H9 (cell line): ENCODE measurements around the gene MIPOL1. TPM values are rescaled to one million over a fixed set of nuclear protein-coding genes. Genes with fewer than 3 reads are reported as not detected.

Source experiments
- DNase-seq: peaks from one replicate; pipeline ENCODE4 v3.0.0-alpha.2; 2017
- H2AFZ ChIP-seq: one replicate; pipeline ENCODE4 v1.6.1; 2013; ENCODE audit warnings: mild to moderate bottlenecking, low read length, control low read depth, moderate library complexity
- H2AK5ac ChIP-seq: 2 replicates; pipeline ENCODE4 v1.6.1; 2013; ENCODE audit warnings: low read length, control low read depth, mixed read lengths; ENCODE audit not compliant: insufficient read length
- H2BK120ac ChIP-seq: one replicate; pipeline ENCODE4 v1.6.1; 2013; ENCODE audit warnings: low read depth, mild to moderate bottlenecking, low read length, control low read depth, inconsistent platforms; ENCODE audit not compliant: poor library complexity, severe bottlenecking
- H2BK12ac ChIP-seq: 2 replicates; pipeline ENCODE4 v1.6.1; 2013; ENCODE audit warnings: low read length, control low read depth, mixed read lengths, low read depth; ENCODE audit not compliant: insufficient read length
- H2BK15ac ChIP-seq: 2 replicates; pipeline ENCODE4 v1.6.1; 2013; ENCODE audit warnings: low read depth, low read length, control low read depth
- H2BK20ac ChIP-seq: one replicate; pipeline ENCODE4 v1.6.1; 2013; ENCODE audit warnings: low read depth, mild to moderate bottlenecking, low read length, control low read depth, inconsistent platforms; ENCODE audit not compliant: poor library complexity, severe bottlenecking
- H2BK5ac ChIP-seq: 2 replicates; pipeline ENCODE4 v1.6.1; 2013; ENCODE audit warnings: low read length, control low read depth, mixed read lengths; ENCODE audit not compliant: insufficient read length
- H3K14ac ChIP-seq: 2 replicates; pipeline ENCODE4 v1.6.1; 2013; ENCODE audit warnings: low read length, control low read depth; ENCODE audit not compliant: insufficient read depth
- H3K18ac ChIP-seq: 2 replicates; pipeline ENCODE4 v1.6.1; 2013; ENCODE audit warnings: low read depth, mild to moderate bottlenecking, mixed read lengths, low read length, control low read depth; ENCODE audit not compliant: insufficient read length
- H3K23ac ChIP-seq: 2 replicates; pipeline ENCODE4 v1.6.1; 2013; ENCODE audit warnings: low read length, control low read depth, mixed read lengths, low read depth; ENCODE audit not compliant: insufficient read length
- H3K23me2 ChIP-seq: 2 replicates; pipeline ENCODE4 v1.6.1; 2013; ENCODE audit warnings: low read depth, mild to moderate bottlenecking, mixed read lengths, low read length, control low read depth; ENCODE audit not compliant: insufficient read length, poor library complexity, severe bottlenecking
- H3K27ac ChIP-seq: 2 replicates; pipeline ENCODE4 v1.5.1; 2013; ENCODE audit warnings: low read length, control low read depth, mixed read lengths, low read depth; ENCODE audit not compliant: insufficient read length
- H3K27me3 ChIP-seq: 2 replicates; pipeline ENCODE4 v1.6.1; 2013; ENCODE audit warnings: low read length, control low read depth, inconsistent platforms; ENCODE audit not compliant: insufficient read depth
- H3K4ac ChIP-seq: 2 replicates; pipeline ENCODE4 v1.6.1; 2013; ENCODE audit warnings: low read depth, mild to moderate bottlenecking, control low read depth, inconsistent platforms, low read length, moderate library complexity
- H3K4me1 ChIP-seq: 2 replicates; pipeline ENCODE4 v1.6.1; 2013; ENCODE audit warnings: low read length, control low read depth, inconsistent platforms; ENCODE audit not compliant: insufficient read depth
- H3K4me2 ChIP-seq: 2 replicates; pipeline ENCODE4 v1.6.1; 2013; ENCODE audit warnings: low read length, control low read depth, mixed read lengths; ENCODE audit not compliant: insufficient read length, insufficient read depth
- H3K56ac ChIP-seq: 2 replicates; pipeline ENCODE4 v1.6.1; 2013; ENCODE audit warnings: low read depth, mild to moderate bottlenecking, mixed read lengths, low read length, control low read depth; ENCODE audit not compliant: insufficient read length
- H3K79me1 ChIP-seq: 2 replicates; pipeline ENCODE4 v1.6.1; 2013; ENCODE audit warnings: low read depth, mild to moderate bottlenecking, moderate library complexity, low read length, control low read depth, inconsistent platforms; ENCODE audit not compliant: insufficient read depth, poor library complexity, severe bottlenecking
- H3K79me2 ChIP-seq: 2 replicates; pipeline ENCODE4 v1.6.1; 2013; ENCODE audit warnings: low read length, control low read depth, inconsistent platforms; ENCODE audit not compliant: insufficient read depth
- H3K9ac ChIP-seq: 2 replicates; pipeline ENCODE4 v1.6.1; 2013; ENCODE audit warnings: low read length, control low read depth, mixed read lengths; ENCODE audit not compliant: insufficient read length; ENCODE audit errors: extremely low read depth
- H3K9me3 ChIP-seq: one replicate; pipeline ENCODE4 v1.6.1; 2013; ENCODE audit warnings: low read depth, low read length, inconsistent platforms; ENCODE audit not compliant: control insufficient read depth
- H3T11ph ChIP-seq: one replicate; pipeline ENCODE4 v1.6.1; 2013; ENCODE audit warnings: mild to moderate bottlenecking, low read length, control low read depth, inconsistent platforms
- H4K20me1 ChIP-seq: one replicate; pipeline ENCODE4 v1.6.1; 2013; ENCODE audit not compliant: control insufficient read depth, insufficient read length, insufficient read depth
- H4K5ac ChIP-seq: 2 replicates; pipeline ENCODE4 v1.6.1; 2013; ENCODE audit warnings: low read depth, mild to moderate bottlenecking, mixed read lengths, low read length, control low read depth; ENCODE audit not compliant: insufficient read length
- H4K8ac ChIP-seq: replicated peaks from 2 replicates; pipeline ENCODE4 v1.6.1; 2013; ENCODE audit warnings: low read length, control low read depth, mixed read lengths, low read depth; ENCODE audit not compliant: insufficient read length
- H4K91ac ChIP-seq: 2 replicates; pipeline ENCODE4 v1.6.1; 2013; ENCODE audit warnings: low read depth, mild to moderate bottlenecking, moderate library complexity, mixed read lengths, low read length, control low read depth; ENCODE audit not compliant: insufficient read length
- H3K27ac Mint-ChIP-seq, 3 experiments: 2 replicates in 2 of 3; 3 replicates in 1 of 3; pipeline ENCODE4 v1.8.0; 2020 to 2021; ENCODE audit warnings: mixed read lengths in 3 of 3, mild to moderate bottlenecking in 1 of 3, moderate library complexity in 1 of 3
- H3K27me3 Mint-ChIP-seq: 2 replicates; pipeline ENCODE4 v1.8.0; 2021; ENCODE audit warnings: low read depth, mild to moderate bottlenecking, moderate library complexity, mixed read lengths
- H3K36me3 Mint-ChIP-seq, 3 experiments: 2 replicates in 2 of 3; 3 replicates in 1 of 3; pipeline ENCODE4 v1.8.0; 2020 to 2021; ENCODE audit warnings: low read depth in 3 of 3, mixed read lengths in 3 of 3; ENCODE audit not compliant: insufficient read depth in 1 of 3
- H3K4me1 Mint-ChIP-seq, 2 experiments: 2 replicates each; pipeline ENCODE4 v1.8.0; 2020; ENCODE audit warnings: mixed read lengths in 2 of 2
- H3K4me3 Mint-ChIP-seq, 2 experiments: 2 replicates in 1 of 2; 3 replicates in 1 of 2; pipeline ENCODE4 v1.8.0; 2020 to 2021; ENCODE audit warnings: mild to moderate bottlenecking in 2 of 2, mixed read lengths in 2 of 2, moderate library complexity in 1 of 2
- H3K9me3 Mint-ChIP-seq, 2 experiments: 2 replicates in 1 of 2; 3 replicates in 1 of 2; pipeline ENCODE4 v1.8.0; 2020; ENCODE audit warnings: mild to moderate bottlenecking in 2 of 2, mixed read lengths in 2 of 2, moderate library complexity in 1 of 2
- CTCF ChIP-seq: fragments of 200-600 bp; sonication (generic); conservative IDR thresholded peaks from 3 replicates; pipeline ENCODE4 v1.8.0; 2021; ENCODE audit warnings: antibody characterized with exemption, mild to moderate bottlenecking
- WGBS: extraction: QIAGEN DNeasy Blood & Tissue Kit; methylation state at CpG from one replicate; pipeline ENCODE4 v1.1.7; 2013; ENCODE audit warnings: missing lambda C conversion rate, low lambda C conversion rate, mixed read lengths; ENCODE audit not compliant: insufficient read length; ENCODE audit errors: extremely low coverage; 5-methylcytosine and 5-hydroxymethylcytosine counted together
- total RNA-seq: library from RNA; stranded (reverse); gene quantifications from 2 replicates; pipeline ENCODE4 v1.2.1, GENCODE V29; 2021

The MIPOL1 gene
- total RNA-seq, 1 experiment from 2014 or later = 15.6 TPM

GRCh38 chr14:37551119-37551518 lies 353.4 kb downstream of the MIPOL1 start:
- Histone ChIP-seq H4K91ac (no peak overlapping the region), H3K27me3 (no peaks in the 10 kb centered on the region), H3K79me1 (no peaks in the 10 kb centered on the region), H2BK5ac (no peak overlapping the region), H2BK12ac (no peak overlapping the region), H4K5ac (no peak overlapping the region), H3K4me2 (no peak overlapping the region), H3K4me1 (no peaks in the 10 kb centered on the region), H2BK15ac (no peak overlapping the region), H2BK120ac (no peak overlapping the region), H3K4ac (no peak overlapping the region), H3T11ph (no peak overlapping the region), H3K14ac (no peak overlapping the region), H4K20me1 (no peaks in the 10 kb centered on the region), H4K8ac (no peak overlapping the region), H3K27ac (no peak overlapping the region), H3K23ac (no peak overlapping the region), H3K18ac (no peak overlapping the region), H2AFZ (no peak overlapping the region), H3K23me2 (no peaks in the 10 kb centered on the region), H3K9me3 (no peaks in the 10 kb centered on the region), H3K79me2 (no peaks in the 10 kb centered on the region), H2AK5ac (no peak overlapping the region), H3K56ac (no peak overlapping the region), H2BK20ac (no peak overlapping the region), H3K9ac (no peak overlapping the region)
- no peak for TF ChIP-seq CTCF
- Mint-ChIP-seq H3K36me3 (peaks cover 4 to 10% (median 7%) of the 10 kb centered on the region in 3 experiments; a peak in 5 of 7 replicates), H3K27me3 (no peaks in the 10 kb centered on the region), H3K9me3 (peaks cover 14 to 16% of the 10 kb centered on the region in 2 experiments), H3K4me1 (no peaks in the 10 kb centered on the region), H3K27ac (no peak overlapping the region), H3K4me3 (no peak overlapping the region)
- 100% methylated on average over 1 of the region's 1 CpG for WGBS
- DNase-seq = no peak
